ENCODE measurements around the gene GRIN1.

- TF ChIP-seq CTCF (IDR thresholded peaks at IDR 0.05; ENCODE audit: extremely low read depth in 1 of 2, insufficient read depth in 1 of 2, low read depth in 1 of 2, low read length in 2 of 2) (no peak), POLR2A (IDR thresholded peaks at IDR 0.05; ENCODE audit: low read depth, low read length) (no peak), MYC (IDR thresholded peaks at IDR 0.05; ENCODE audit: low read depth, low read length) (no peak)
These were observed 30.2 kb downstream of the GRIN1 start for GRCh38 chr9:137168904-137169856.
